Measurements from ENCODE around the gene AKR1E2.

DNA sequence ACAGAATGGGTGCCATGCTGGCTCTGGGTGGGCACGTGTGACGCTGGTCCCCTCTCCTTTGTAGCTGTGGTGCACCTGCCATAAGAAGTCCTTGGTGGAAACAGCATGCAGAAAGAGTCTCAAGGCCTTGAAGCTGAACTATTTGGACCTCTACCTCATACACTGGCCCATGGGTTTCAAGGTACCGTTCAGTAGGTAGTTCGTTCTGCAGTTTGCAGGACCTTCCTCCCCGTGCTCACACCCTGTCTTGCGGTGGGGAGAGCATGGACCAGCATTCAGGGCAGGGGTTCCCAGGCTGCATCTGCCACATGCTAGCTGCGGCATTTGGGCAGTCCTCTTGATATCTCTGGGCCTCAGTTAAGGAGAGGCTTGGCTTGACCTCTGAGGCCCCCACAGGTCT lies 7.3 kb downstream of the AKR1E2 start:
- TF ChIP-seq SP1 (IDR thresholded peaks at IDR 0.05) (no peak), FOXK2 (IDR thresholded peaks at IDR 0.05) (no peak), CTBP1 (IDR thresholded peaks at IDR 0.05; ENCODE audit: borderline replicate concordance) (no peak), ZNF384 (IDR thresholded peaks at IDR 0.05) (no peak), HDGF (IDR thresholded peaks at IDR 0.05; ENCODE audit: borderline replicate concordance) (no peak)

All from HEK293T (cell line).